ENCODE data around the gene SCN10A. TPM values are rescaled to one million over a fixed set of nuclear protein-coding genes. Genes with fewer than 3 reads are reported as not detected.

SCN10A gene
- total RNA-seq, 1 donor from 2014 or later: not detected

DNA sequence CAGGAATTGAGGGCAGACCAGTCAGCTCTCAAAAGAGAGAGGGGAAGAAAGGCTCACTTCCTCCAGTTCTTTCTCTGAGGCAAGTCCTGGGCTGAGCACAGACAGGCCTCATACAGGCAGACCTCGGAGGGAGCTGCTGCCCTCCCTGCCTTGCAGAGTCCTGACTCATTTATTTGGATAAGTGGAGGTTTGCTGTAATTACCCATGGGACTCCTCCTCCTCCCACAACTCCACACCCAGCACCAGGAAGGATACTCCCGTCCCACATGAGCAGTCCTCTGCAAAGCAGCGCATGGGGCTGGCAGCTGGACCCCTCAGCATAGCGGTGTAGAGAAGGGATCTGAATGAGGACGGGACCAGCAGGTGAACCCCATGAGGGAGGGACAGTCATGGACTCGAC is 13.4 kb upstream of the SCN10A start:
- TF ChIP-seq, protein P1, sequence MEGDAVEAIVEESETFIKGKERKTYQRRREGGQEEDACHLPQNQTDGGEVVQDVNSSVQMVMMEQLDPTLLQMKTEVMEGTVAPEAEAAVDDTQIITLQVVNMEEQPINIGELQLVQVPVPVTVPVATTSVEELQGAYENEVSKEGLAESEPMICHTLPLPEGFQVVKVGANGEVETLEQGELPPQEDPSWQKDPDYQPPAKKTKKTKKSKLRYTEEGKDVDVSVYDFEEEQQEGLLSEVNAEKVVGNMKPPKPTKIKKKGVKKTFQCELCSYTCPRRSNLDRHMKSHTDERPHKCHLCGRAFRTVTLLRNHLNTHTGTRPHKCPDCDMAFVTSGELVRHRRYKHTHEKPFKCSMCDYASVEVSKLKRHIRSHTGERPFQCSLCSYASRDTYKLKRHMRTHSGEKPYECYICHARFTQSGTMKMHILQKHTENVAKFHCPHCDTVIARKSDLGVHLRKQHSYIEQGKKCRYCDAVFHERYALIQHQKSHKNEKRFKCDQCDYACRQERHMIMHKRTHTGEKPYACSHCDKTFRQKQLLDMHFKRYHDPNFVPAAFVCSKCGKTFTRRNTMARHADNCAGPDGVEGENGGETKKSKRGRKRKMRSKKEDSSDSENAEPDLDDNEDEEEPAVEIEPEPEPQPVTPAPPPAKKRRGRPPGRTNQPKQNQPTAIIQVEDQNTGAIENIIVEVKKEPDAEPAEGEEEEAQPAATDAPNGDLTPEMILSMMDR (IDR thresholded peaks at IDR 0.05; ENCODE audit: unreplicated experiment): no peak
- no peaks in the 10 kb centered on the region for H3K9me3 Mint-ChIP-seq (ENCODE audit: unreplicated experiment)
- H3K36me3 Mint-ChIP-seq (ENCODE audit: low read depth, unreplicated experiment): peaks cover 6% of the 10 kb centered on the region
- H3K27me3 Mint-ChIP-seq (ENCODE audit: unreplicated experiment): peaks cover 2% of the 10 kb centered on the region
- no peak overlapping the region for H3K27ac Mint-ChIP-seq (ENCODE audit: unreplicated experiment)
- peaks cover 5% of the 10 kb centered on the region for H3K4me1 Mint-ChIP-seq (ENCODE audit: unreplicated experiment)
- DNase-seq (ENCODE audit: low spot score): no peak
- no peak overlapping the region for H3K4me3 Mint-ChIP-seq (ENCODE audit: unreplicated experiment)

DNA sequence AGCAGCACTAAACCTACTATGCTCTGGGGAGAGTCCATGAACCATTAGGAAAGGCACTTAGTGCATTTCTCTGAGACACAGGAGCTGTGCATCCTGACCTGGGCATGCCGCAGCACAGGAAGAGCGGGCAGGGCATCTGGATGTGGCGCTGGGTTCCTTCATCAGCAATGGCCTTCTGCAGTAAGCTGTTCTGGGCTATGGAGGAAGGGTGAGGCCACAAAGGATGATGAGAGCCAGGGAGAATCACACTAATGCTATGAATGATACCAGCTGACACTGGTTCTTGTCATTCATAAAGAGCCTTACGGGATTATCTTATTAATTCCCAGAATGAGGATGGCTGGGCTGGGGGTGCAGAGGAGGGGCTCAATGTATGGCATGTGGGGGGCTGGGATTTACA is 12.7 kb upstream of the SCN10A start:
- Mint-ChIP-seq H3K27ac (ENCODE audit: unreplicated experiment) (no peak overlapping the region), H3K27me3 (ENCODE audit: unreplicated experiment) (peaks cover 4% of the 10 kb centered on the region), H3K4me1 (ENCODE audit: unreplicated experiment) (peaks cover 6% of the 10 kb centered on the region), H3K4me3 (ENCODE audit: unreplicated experiment) (no peak overlapping the region), H3K9me3 (ENCODE audit: unreplicated experiment) (no peaks in the 10 kb centered on the region), H3K36me3 (ENCODE audit: low read depth, unreplicated experiment) (peaks cover 6% of the 10 kb centered on the region)
- TF ChIP-seq, protein P1 (IDR thresholded peaks at IDR 0.05; ENCODE audit: unreplicated experiment): no peak
- DNase-seq (ENCODE audit: low spot score): no peak

DNA sequence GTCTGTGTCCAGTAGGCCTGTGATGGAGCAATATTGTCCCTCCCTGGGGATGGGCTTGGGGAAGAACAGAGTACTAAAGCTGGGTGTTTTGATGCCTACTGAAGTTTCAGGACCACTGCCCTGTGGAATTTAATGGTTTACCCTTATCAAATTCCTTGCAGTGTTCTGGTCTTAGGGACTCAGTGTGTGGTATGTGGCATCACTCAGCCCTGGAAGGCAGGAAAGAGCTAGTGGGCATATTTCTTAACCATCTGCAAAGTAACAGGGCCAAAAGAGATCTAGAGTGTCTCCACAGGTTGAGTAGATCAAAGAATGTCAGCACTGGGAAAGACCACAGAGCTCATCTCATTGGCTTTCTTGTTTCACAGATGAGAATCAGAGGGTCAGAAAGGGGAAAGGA is 11.8 kb upstream of the SCN10A start:
- H3K36me3 Mint-ChIP-seq (ENCODE audit: low read depth, unreplicated experiment): peaks cover 6% of the 10 kb centered on the region
- no peaks in the 10 kb centered on the region for H3K9me3 Mint-ChIP-seq (ENCODE audit: unreplicated experiment)
- no peak overlapping the region for H3K27ac Mint-ChIP-seq (ENCODE audit: unreplicated experiment)
- H3K4me1 Mint-ChIP-seq (ENCODE audit: unreplicated experiment): peaks cover 6% of the 10 kb centered on the region
- peaks cover 4% of the 10 kb centered on the region for H3K27me3 Mint-ChIP-seq (ENCODE audit: unreplicated experiment)
- DNase-seq (ENCODE audit: low spot score): no peak
- no peak overlapping the region for H3K4me3 Mint-ChIP-seq (ENCODE audit: unreplicated experiment)
- TF ChIP-seq, protein P1 (IDR thresholded peaks at IDR 0.05; ENCODE audit: unreplicated experiment): no peak

DNA sequence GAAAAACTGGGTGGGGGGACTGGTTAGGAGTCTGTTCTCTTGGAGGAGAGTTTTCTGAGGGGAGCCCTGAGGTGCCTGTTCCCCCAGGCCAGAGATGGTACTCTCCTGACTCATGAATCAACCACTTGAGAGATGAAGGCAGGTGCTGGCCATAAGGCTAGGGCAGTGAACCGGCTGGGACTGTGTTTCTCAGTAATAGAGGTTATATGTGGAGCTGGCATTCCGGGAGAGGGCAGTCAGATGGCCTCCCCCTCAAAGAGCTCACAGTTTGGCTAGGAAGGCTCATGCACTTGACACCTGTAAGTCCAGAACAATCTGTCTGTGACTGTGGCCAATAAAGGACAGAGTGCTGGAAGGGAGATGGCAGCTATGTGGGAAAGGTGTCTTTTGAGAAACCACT is 10.0 kb upstream of the SCN10A start:
- no peak for DNase-seq (ENCODE audit: low spot score)
- peaks cover 6% of the 10 kb centered on the region for H3K36me3 Mint-ChIP-seq (ENCODE audit: low read depth, unreplicated experiment)
- H3K4me3 Mint-ChIP-seq (ENCODE audit: unreplicated experiment): no peak overlapping the region
- peaks cover 6% of the 10 kb centered on the region for H3K4me1 Mint-ChIP-seq (ENCODE audit: unreplicated experiment)
- H3K9me3 Mint-ChIP-seq (ENCODE audit: unreplicated experiment): no peaks in the 10 kb centered on the region
- H3K27ac Mint-ChIP-seq (ENCODE audit: unreplicated experiment): no peak overlapping the region
- TF ChIP-seq, protein P1 (IDR thresholded peaks at IDR 0.05; ENCODE audit: unreplicated experiment): no peak
- peaks cover 4% of the 10 kb centered on the region for H3K27me3 Mint-ChIP-seq (ENCODE audit: unreplicated experiment)

DNA sequence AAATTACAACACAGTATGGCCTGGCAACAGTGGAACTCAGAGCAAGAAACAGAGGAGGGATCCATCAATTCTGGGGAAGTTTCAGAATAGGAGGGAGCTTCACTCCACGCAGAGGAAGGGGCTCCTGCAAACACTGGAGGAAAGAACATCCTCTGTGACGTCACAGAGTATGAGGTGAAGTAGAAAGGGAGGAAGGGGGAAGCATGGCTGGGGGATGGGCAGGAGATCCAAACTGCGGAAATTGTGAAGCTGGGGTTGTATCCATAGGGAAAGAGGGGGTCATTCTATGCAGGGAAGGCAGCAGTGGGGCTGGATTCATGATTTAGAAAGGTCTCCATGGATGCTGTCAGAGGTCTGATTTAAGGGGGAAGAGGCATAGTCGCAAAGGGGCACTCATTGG is 8.3 kb upstream of the SCN10A start:
- peak overlapping the region; percentile 31 for H3K27ac Mint-ChIP-seq (ENCODE audit: unreplicated experiment)
- peaks cover 6% of the 10 kb centered on the region for H3K4me1 Mint-ChIP-seq (ENCODE audit: unreplicated experiment)
- H3K4me3 Mint-ChIP-seq (ENCODE audit: unreplicated experiment): no peak overlapping the region
- H3K36me3 Mint-ChIP-seq (ENCODE audit: low read depth, unreplicated experiment): peaks cover 6% of the 10 kb centered on the region
- no peak for DNase-seq (ENCODE audit: low spot score)
- H3K27me3 Mint-ChIP-seq (ENCODE audit: unreplicated experiment): peaks cover 4% of the 10 kb centered on the region
- TF ChIP-seq, protein P1 (IDR thresholded peaks at IDR 0.05; ENCODE audit: unreplicated experiment): no peak
- no peaks in the 10 kb centered on the region for H3K9me3 Mint-ChIP-seq (ENCODE audit: unreplicated experiment)

Measured in endothelial cell (in vitro differentiated cells).